SK-N-SH treated with all-trans-retinoic acid at 6 μM for 48 hours (cell line): ENCODE results near the gene WDR18.

Source experiments
- ATAC-seq: fragments of 200-7000 bp; cut with Tn5 transposase; 3 replicates; pipeline ENCODE4 v1.9.1; 2020; ENCODE audit warnings: mild to moderate bottlenecking, moderate library complexity
- ARNTL ChIP-seq: fragments of 450-650 bp; formaldehyde crosslinking; IDR thresholded peaks from 2 replicates; pipeline ENCODE4 v1.5.0; 2020; ENCODE audit warnings: low read depth, mild to moderate bottlenecking, moderate library complexity, borderline replicate concordance
- BACH2 ChIP-seq: fragments of 250-450 bp; sonication (Bioruptor Pico); IDR thresholded peaks from 2 replicates; pipeline ENCODE4 v1.9.0; 2021; ENCODE audit warnings: mild to moderate bottlenecking, borderline replicate concordance
- CREB5 ChIP-seq: fragments of 250-450 bp; sonication (Bioruptor Pico); IDR thresholded peaks from 2 replicates; pipeline ENCODE4 v1.5.1; 2020; ENCODE audit warnings: low read depth, mild to moderate bottlenecking, moderate library complexity
- CSDC2 ChIP-seq: fragments of 250-450 bp; sonication (Bioruptor Pico); IDR thresholded peaks from 2 replicates; pipeline ENCODE4 v1.5.0; 2020; ENCODE audit warnings: mild to moderate bottlenecking, moderate library complexity
- CSRNP3 ChIP-seq: fragments of 250-450 bp; sonication (Bioruptor Pico); IDR thresholded peaks from 2 replicates; pipeline ENCODE4 v1.5.1; 2021; ENCODE audit warnings: mild to moderate bottlenecking, moderate library complexity
- ESRRG ChIP-seq: fragments of 250-450 bp; sonication (Bioruptor Pico); IDR thresholded peaks from 2 replicates; pipeline ENCODE4 v1.6.1; 2021; ENCODE audit warnings: mild to moderate bottlenecking
- GLIS3 ChIP-seq: fragments of 250-450 bp; sonication (Bioruptor Pico); IDR thresholded peaks from 2 replicates; pipeline ENCODE4 v1.5.0; 2020; ENCODE audit warnings: mild to moderate bottlenecking, moderate library complexity
- ISL1 ChIP-seq: fragments of 250-450 bp; sonication (Bioruptor Pico); IDR thresholded peaks from 2 replicates; pipeline ENCODE4 v2.1.2; 2022; ENCODE audit warnings: mild to moderate bottlenecking, moderate library complexity
- OSR1 ChIP-seq: fragments of 250-450 bp; sonication (Bioruptor Pico); IDR thresholded peaks from 2 replicates; pipeline ENCODE4 v1.8.0; 2022; ENCODE audit warnings: moderate library complexity, mild to moderate bottlenecking, inconsistent platforms
- POU6F1 ChIP-seq: fragments of 250-450 bp; sonication (Bioruptor Pico); IDR thresholded peaks from 2 replicates; pipeline ENCODE4 v1.8.0; 2021; ENCODE audit warnings: low read depth, mild to moderate bottlenecking, moderate library complexity, borderline replicate concordance
- PPARA ChIP-seq: fragments of 250-450 bp; sonication (Bioruptor Pico); IDR thresholded peaks from 2 replicates; pipeline ENCODE4 v1.5.0; 2020; ENCODE audit warnings: mild to moderate bottlenecking, borderline replicate concordance
- RARB ChIP-seq: fragments of 250-450 bp; sonication (Bioruptor Pico); IDR thresholded peaks from 2 replicates; pipeline ENCODE4 v1.8.0; 2021; ENCODE audit warnings: mild to moderate bottlenecking, moderate library complexity
- SNAI2 ChIP-seq: fragments of 250-450 bp; sonication (Bioruptor Pico); IDR thresholded peaks from 2 replicates; pipeline ENCODE4 v1.5.0; 2020; ENCODE audit warnings: mild to moderate bottlenecking, moderate library complexity
- TCF4 ChIP-seq: fragments of 250-450 bp; sonication (Bioruptor Pico); IDR thresholded peaks from 2 replicates; pipeline ENCODE4 v1.8.0; 2021; ENCODE audit warnings: mild to moderate bottlenecking, moderate library complexity, borderline replicate concordance
- TOX ChIP-seq: fragments of 250-450 bp; sonication (Bioruptor Pico); IDR thresholded peaks from 2 replicates; pipeline ENCODE4 v1.8.0; 2021; ENCODE audit warnings: mild to moderate bottlenecking, moderate library complexity, borderline replicate concordance
- TSHZ2 ChIP-seq: fragments of 250-450 bp; sonication (Bioruptor Pico); IDR thresholded peaks from 2 replicates; pipeline ENCODE4 v1.5.0; 2020; ENCODE audit warnings: mild to moderate bottlenecking, moderate library complexity
- ZC3H10 ChIP-seq: fragments of 250-450 bp; sonication (Bioruptor Pico); IDR thresholded peaks from 2 replicates; pipeline ENCODE4 v1.5.1; 2021; ENCODE audit warnings: mild to moderate bottlenecking, moderate library complexity
- ZFP3 ChIP-seq: fragments of 250-450 bp; sonication (Bioruptor Pico); IDR thresholded peaks from 2 replicates; pipeline ENCODE4 v1.5.0; 2020; ENCODE audit warnings: mild to moderate bottlenecking, moderate library complexity
- ZFP30 ChIP-seq: fragments of 450-650 bp; formaldehyde crosslinking; IDR thresholded peaks from 2 replicates; pipeline ENCODE4 v1.5.0; 2022; ENCODE audit warnings: mild to moderate bottlenecking, moderate library complexity
- ZNF565 ChIP-seq: fragments of 450-650 bp; formaldehyde crosslinking; conservative IDR thresholded peaks from 2 replicates; pipeline ENCODE4 v1.5.0; 2020; ENCODE audit warnings: low read depth, mild to moderate bottlenecking, moderate library complexity
- ZNF70 ChIP-seq: fragments of 450-650 bp; formaldehyde crosslinking; IDR thresholded peaks from 2 replicates; pipeline ENCODE4 v1.5.0; 2020; ENCODE audit warnings: mild to moderate bottlenecking, moderate library complexity
- ZNF8 ChIP-seq: fragments of 450-650 bp; formaldehyde crosslinking; IDR thresholded peaks from 2 replicates; pipeline ENCODE4 v1.5.0; 2020; ENCODE audit warnings: mild to moderate bottlenecking, moderate library complexity

Gene WDR18

GRCh38 chr19:1013218-1013617 is 29.1 kb downstream of the WDR18 start:
- TF ChIP-seq ZC3H10 (CRISPR knock-in tag) (no peak), ARNTL (CRISPR knock-in tag) (no peak), ZNF8 (CRISPR knock-in tag) (no peak), ZFP30 (CRISPR knock-in tag) (no peak)
- ATAC-seq, result no peak

- no peak for ATAC-seq
- TF ChIP-seq CSDC2 (CRISPR knock-in tag), result no peak
- no peak for TF ChIP-seq ZFP3 (CRISPR knock-in tag)
- TF ChIP-seq POU6F1 (CRISPR knock-in tag), result no peak
- no peak for TF ChIP-seq ZC3H10 (CRISPR knock-in tag)
- no peak for TF ChIP-seq OSR1
- TF ChIP-seq TOX (CRISPR knock-in tag), result no peak
- no peak for TF ChIP-seq ZNF8 (CRISPR knock-in tag)
- TF ChIP-seq ESRRG, result no peak
- no peak for TF ChIP-seq ZNF565
- TF ChIP-seq GLIS3, result no peak
- no peak for TF ChIP-seq BACH2 (CRISPR knock-in tag)
- no peak for TF ChIP-seq ISL1 (CRISPR knock-in tag)
- TF ChIP-seq TCF4, result no peak
- no peak for TF ChIP-seq TSHZ2 (CRISPR knock-in tag)
- no peak for TF ChIP-seq PPARA (CRISPR knock-in tag)
- no peak for TF ChIP-seq ZNF70 (CRISPR knock-in tag)
Measured at GRCh38 chr19:1014161-1015060, 30.3 kb downstream of the WDR18 start.

- ATAC-seq, result no peak
- TF ChIP-seq CREB5 (CRISPR knock-in tag) (no peak), SNAI2 (no peak), TOX (CRISPR knock-in tag) (no peak), OSR1 (no peak), POU6F1 (CRISPR knock-in tag) (no peak), ESRRG (no peak), CSRNP3 (no peak), ARNTL (CRISPR knock-in tag) (no peak), ZNF565 (no peak), ISL1 (CRISPR knock-in tag) (no peak), ZNF8 (CRISPR knock-in tag) (no peak), ZFP3 (CRISPR knock-in tag) (no peak), GLIS3 (no peak), TSHZ2 (CRISPR knock-in tag) (no peak), TCF4 (no peak), RARB (CRISPR knock-in tag) (no peak), PPARA (CRISPR knock-in tag) (no peak), ZC3H10 (CRISPR knock-in tag) (no peak)
Measured at GRCh38 chr19:1015061-1015781, 31.1 kb downstream of the WDR18 start.
